KOPT-K1 (cell line): ENCODE data around the gene NAA35.
"Not testable (repeated sequence)": the region's sequence is repeated elsewhere in the genome, so short reads cannot be mapped to it uniquely, and the experiment has no call there.

Source experiments
- H3K27ac ChIP-seq: fragments of 200-600 bp; sonication (generic); 2 replicates; pipeline ENCODE4 v1.5.1; 2016; ENCODE audit warnings: antibody characterized with exemption, mild to moderate bottlenecking, low read depth, low read length; ENCODE audit not compliant: poor library complexity, severe bottlenecking
- H3K36me3 ChIP-seq: fragments of 200-600 bp; sonication (generic); 2 replicates; pipeline ENCODE4 v1.5.1; 2017; ENCODE audit warnings: antibody characterized with exemption, mild to moderate bottlenecking, low read length, moderate library complexity; ENCODE audit not compliant: insufficient read depth
- H3K9me3 ChIP-seq: fragments of 200-600 bp; sonication (generic); 2 replicates; pipeline ENCODE4 v1.5.1; 2017; ENCODE audit warnings: antibody characterized with exemption, low read length, mild to moderate bottlenecking; ENCODE audit not compliant: insufficient read depth, poor library complexity, severe bottlenecking

The NAA35 gene

GRCh38 chr9:85940832-85941621, at the start of gene NAA35:
Gene NAA35 (plus strand): TSS chr9:85941146. CDS start chr9:85942160, 1,014 bp downstream.
- no peaks in the 10 kb centered on the region for H3K9me3 ChIP-seq
- peaks cover 36% of the 10 kb centered on the region for H3K36me3 ChIP-seq
- H3K27ac ChIP-seq = peak within 1 kb of the TSS; percentile 79

GRCh38 chr9:85892401-85892800, 48.5 kb upstream of the NAA35 start:
- Histone ChIP-seq H3K9me3 (no peaks in the 10 kb centered on the region), H3K36me3 (no peaks in the 10 kb centered on the region), H3K27ac (no peak overlapping the region)

- Histone ChIP-seq H3K27ac (no peak overlapping the region), H3K36me3 (no peaks in the 10 kb centered on the region), H3K9me3 (no peaks in the 10 kb centered on the region)
Observed at GRCh38 chr9:85895685-85896084, 45.3 kb upstream of the NAA35 start.

GRCh38 chr9:85897848-85898247, 43.1 kb upstream of the NAA35 start:
- H3K36me3 ChIP-seq = no peaks in the 10 kb centered on the region
- H3K9me3 ChIP-seq = no peaks in the 10 kb centered on the region
- H3K27ac ChIP-seq = no peak overlapping the region

GRCh38 chr9:85898332-85898731, 42.6 kb upstream of the NAA35 start:
- no peaks in the 10 kb centered on the region for H3K36me3 ChIP-seq
- H3K27ac ChIP-seq = no peak overlapping the region
- H3K9me3 ChIP-seq = no peaks in the 10 kb centered on the region

GRCh38 chr9:85899388-85899787, 41.6 kb upstream of the NAA35 start:
- Histone ChIP-seq H3K27ac (no peak overlapping the region), H3K9me3 (no peaks in the 10 kb centered on the region), H3K36me3 (no peaks in the 10 kb centered on the region)

- Histone ChIP-seq H3K9me3 (no peaks in the 10 kb centered on the region), H3K36me3 (no peaks in the 10 kb centered on the region), H3K27ac (no peak overlapping the region)
Observed at GRCh38 chr9:85900504-85901201, 40.3 kb upstream of the NAA35 start.

- Histone ChIP-seq H3K27ac (no peak overlapping the region), H3K9me3 (no peaks in the 10 kb centered on the region), H3K36me3 (no peaks in the 10 kb centered on the region)
Observed at GRCh38 chr9:85904975-85905374, 36.0 kb upstream of the NAA35 start.

GRCh38 chr9:85905957-85906356, 35.0 kb upstream of the NAA35 start:
- Histone ChIP-seq H3K27ac (no peak overlapping the region), H3K9me3 (no peaks in the 10 kb centered on the region)

GRCh38 chr9:85909390-85909789, 31.6 kb upstream of the NAA35 start:
- Histone ChIP-seq H3K9me3 (no peaks in the 10 kb centered on the region), H3K36me3 (no peaks in the 10 kb centered on the region), H3K27ac (no peak overlapping the region)

More at GRCh38 chr9:85905957-85906356, 35.0 kb upstream of the NAA35 start:
- no peaks in the 10 kb centered on the region for H3K36me3 ChIP-seq

GRCh38 chr9:85914108-85914507, 26.8 kb upstream of the NAA35 start:
- Histone ChIP-seq H3K9me3 (no peaks in the 10 kb centered on the region), H3K27ac (peak overlapping the region; percentile 18), H3K36me3 (no peaks in the 10 kb centered on the region)

GRCh38 chr9:85917756-85918155, 23.2 kb upstream of the NAA35 start:
- H3K36me3 ChIP-seq = no peaks in the 10 kb centered on the region
- H3K9me3 ChIP-seq = no peaks in the 10 kb centered on the region
- no peak overlapping the region for H3K27ac ChIP-seq

GRCh38 chr9:85925493-85925892, 15.5 kb upstream of the NAA35 start:
- no peaks in the 10 kb centered on the region for H3K36me3 ChIP-seq
- H3K9me3 ChIP-seq = no peaks in the 10 kb centered on the region
- H3K27ac ChIP-seq = no peak overlapping the region

- H3K9me3 ChIP-seq = no peaks in the 10 kb centered on the region
- no peaks in the 10 kb centered on the region for H3K36me3 ChIP-seq
- no peak overlapping the region for H3K27ac ChIP-seq
Observed at GRCh38 chr9:85927076-85927475, 13.9 kb upstream of the NAA35 start.

GRCh38 chr9:85931495-85931894, 9.5 kb upstream of the NAA35 start:
- no peaks in the 10 kb centered on the region for H3K36me3 ChIP-seq
- no peaks in the 10 kb centered on the region for H3K9me3 ChIP-seq
- H3K27ac ChIP-seq = no peak overlapping the region

GRCh38 chr9:85935950-85936349, 5.0 kb upstream of the NAA35 start:
- H3K27ac ChIP-seq, H3K36me3 ChIP-seq, H3K9me3 ChIP-seq: not testable (repeated sequence)
